B cell (primary cell): ENCODE measurements around the gene PPM1M. TPM values are rescaled to one million over a fixed set of nuclear protein-coding genes. Genes with fewer than 3 reads are reported as not detected.

ENCODE experiments used
- ATAC-seq: fragments of 200-7000 bp; cut with Tn5 transposase; one replicate; pipeline ENCODE4 v1.10.0; 2021; ENCODE audit warnings: low read depth, mild to moderate bottlenecking, moderate number of reproducible peaks, moderate library complexity
- CTCF ChIA-PET: fragments of 350-600 bp; sonication (Branson Sonifier 250); formaldehyde crosslinking; loops from one replicate; lab custom pipeline; 2021; ENCODE audit warnings: antibody characterized with exemption, inconsistent platforms; lab: Charles Lee
- POLR2A ChIA-PET: fragments of 350-600 bp; sonication (Branson Sonifier 250); formaldehyde crosslinking; loops from one replicate; lab custom pipeline; 2021; ENCODE audit warnings: antibody characterized with exemption; lab: Charles Lee
- DNase-seq: peaks from one replicate; pipeline ENCODE4 v3.0.0; 2013
- H2AFZ ChIP-seq: 2 replicates; pipeline ENCODE4 v1.6.1; 2012; ENCODE audit warnings: mild to moderate bottlenecking, low read depth, low read length; ENCODE audit not compliant: insufficient read depth, poor library complexity, severe bottlenecking
- H3K27ac ChIP-seq, 2 donors: 1 replicate in 1 of 2; 2 replicates in 1 of 2; pipeline ENCODE4 v1.5.1; 2012 to 2013; ENCODE audit warnings: low read length in 2 of 2, mild to moderate bottlenecking in 2 of 2, moderate library complexity in 1 of 2
- H3K27me3 ChIP-seq, 4 experiments: fragments of 200-600 bp in 1 of 4; sonication (generic) in 1 of 4; replicated peaks in 1 of 4; 1 replicate in 2 of 4; 2 replicates in 2 of 4; pipeline versions ENCODE4 v1.6.1 to v1.7.0; 2013 to 2016; ENCODE audit warnings: low read length in 3 of 4, mild to moderate bottlenecking in 2 of 4, mixed read lengths in 1 of 4, moderate library complexity in 1 of 4; ENCODE audit not compliant: insufficient read depth in 4 of 4, control insufficient read depth in 3 of 4; ENCODE audit errors: control extremely low read depth in 1 of 4
- H3K36me3 ChIP-seq, 2 experiments: replicated peaks in 1 of 2; 1 replicate in 1 of 2; 2 replicates in 1 of 2; pipeline versions ENCODE4 v1.6.1 to v1.7.1; 2013; ENCODE audit warnings: low read length in 1 of 2; ENCODE audit not compliant: insufficient read depth in 2 of 2, control insufficient read depth in 1 of 2; ENCODE audit errors: control extremely low read depth in 1 of 2, extremely low read depth in 1 of 2
- H3K4me1 ChIP-seq, 2 donors: fragments of 200-600 bp in 1 of 2; sonication (generic) in 1 of 2; 1 replicate in 1 of 2; 2 replicates in 1 of 2; pipeline versions ENCODE4 v1.5.1 to v1.6.1; 2013 to 2017; ENCODE audit warnings: low read length in 2 of 2; ENCODE audit not compliant: control insufficient read depth in 2 of 2, insufficient read depth in 2 of 2
- H3K4me2 ChIP-seq: replicated peaks from 2 replicates; pipeline ENCODE3; 2012; ENCODE audit warnings: mild to moderate bottlenecking, low read depth, low read length; ENCODE audit not compliant: poor library complexity, severe bottlenecking
- H3K4me3 ChIP-seq, 5 experiments: fragments of 200-600 bp in 1 of 5; sonication (generic) in 1 of 5; 1 replicate in 3 of 5; 2 replicates in 2 of 5; pipeline versions ENCODE4 v1.5.1 to v1.7.0; 2011 to 2016; ENCODE audit warnings: low read length in 4 of 5, mild to moderate bottlenecking in 4 of 5, low read depth in 2 of 5, control low read depth in 1 of 5, moderate library complexity in 1 of 5; ENCODE audit not compliant: insufficient read depth in 1 of 5; ENCODE audit errors: control extremely low read depth in 1 of 5, extremely low read depth in 1 of 5
- H3K79me2 ChIP-seq: fragments of 200-600 bp; sonication (generic); one replicate; pipeline ENCODE4 v1.6.0; 2016; ENCODE audit warnings: low read length; ENCODE audit not compliant: control insufficient read depth, insufficient read depth
- H3K9ac ChIP-seq: fragments of 200-600 bp; sonication (generic); 2 replicates; pipeline ENCODE4 v1.6.1; 2017; ENCODE audit warnings: mild to moderate bottlenecking, low read length, moderate library complexity
- H3K9me3 ChIP-seq, 3 donors: one replicate each; pipeline versions ENCODE4 v1.6.1 to v1.7.1; 2013; ENCODE audit warnings: low read length in 2 of 3; ENCODE audit not compliant: control insufficient read depth in 2 of 3, insufficient read depth in 1 of 3; ENCODE audit errors: control extremely low read depth in 1 of 3
- H4K20me1 ChIP-seq: 2 replicates; pipeline ENCODE4 v1.6.0; 2012; ENCODE audit warnings: mild to moderate bottlenecking, low read length; ENCODE audit not compliant: insufficient read depth, control insufficient read depth, poor library complexity, severe bottlenecking
- H3K27ac Mint-ChIP-seq: one replicate; pipeline ENCODE4 v1.8.0; 2021; ENCODE audit warnings: mixed read lengths
- H3K27me3 Mint-ChIP-seq: one replicate; pipeline ENCODE4 v1.8.0; 2021; ENCODE audit warnings: mixed read lengths
- H3K4me1 Mint-ChIP-seq: one replicate; pipeline ENCODE4 v1.8.0; 2021; ENCODE audit warnings: mixed read lengths
- H3K4me3 Mint-ChIP-seq: one replicate; pipeline ENCODE4 v1.8.0; 2021; ENCODE audit warnings: mixed read lengths
- H3K9me3 Mint-ChIP-seq: one replicate; pipeline ENCODE4 v1.8.0; 2022; ENCODE audit warnings: mixed read lengths; ENCODE audit not compliant: insufficient read depth
- CTCF ChIP-seq: fragments of 200-600 bp; IDR thresholded peaks from one replicate; pipeline ENCODE4 v1.8.0; 2022; ENCODE audit warnings: antibody characterized with exemption, mild to moderate bottlenecking
- EZH2 ChIP-seq: IDR thresholded peaks from 2 replicates; pipeline ENCODE4 v1.6.1; 2012; ENCODE audit warnings: borderline replicate concordance, low read depth, mild to moderate bottlenecking, moderate library complexity, low read length; ENCODE audit not compliant: insufficient read depth, poor library complexity, severe bottlenecking
- WGBS: methylation state at CpG from one replicate; pipeline ENCODE4 v1.1.5; 2013; ENCODE audit warnings: missing lambda C conversion rate; ENCODE audit not compliant: insufficient coverage; 5-methylcytosine and 5-hydroxymethylcytosine counted together
- intact Hi-C: fragments of 100-400 bp; cut with micrococcal nuclease; formaldehyde crosslinking; loops from one replicate; pipeline ENCODE4 v1.10.0; 2022
- polyA plus RNA-seq: library from polyadenylated mRNA; depleted of rRNA; stranded (reverse); fragments of >200 nt; gene quantifications from 2 replicates; pipeline ENCODE4 v1.2.3, GENCODE V29; 2012
- total RNA-seq, 2 donors: library from RNA; stranded (reverse); fragments of 120-200 nt in 1 of 2; gene quantifications; 1 replicate in 1 of 2; 2 replicates in 1 of 2; pipeline versions ENCODE4 v1.2.3 to v1.2.4, GENCODE V29; 2013 to 2022

PPM1M gene
- total and polyA plus RNA-seq, 2 donors (not counting 1 experiment from before 2014, with no cell fraction given) = 45.0 to 65.2 TPM

- no peaks in the 10 kb centered on the region for H3K27me3 ChIP-seq
- ChIA-PET CTCF (interaction anchor here (1.0 kb wide), 1 partner anchor 36 kb away, joined by 3 read pairs; no protein-coding TSS in a partner anchor), POLR2A (no interaction called here)
- H3K4me1 Mint-ChIP-seq = peaks cover 38% of the 10 kb centered on the region
- no peak overlapping the region for H3K4me2 ChIP-seq
- WGBS = 96% methylated on average over 3 of the region's 4 CpGs
- peaks cover 26 to 34% of the 10 kb centered on the region in 2 donors for H3K4me1 ChIP-seq
- intact Hi-C loops = no loop called here
- DNase-seq = no peak
- H4K20me1 ChIP-seq = peaks cover 49% of the 10 kb centered on the region
- no peak for ATAC-seq
- H3K4me3 Mint-ChIP-seq = no peak overlapping the region
- no peaks in the 10 kb centered on the region for H3K9me3 Mint-ChIP-seq
- H3K36me3 ChIP-seq = peaks cover 26 to 77% of the 10 kb centered on the region in 2 experiments
- TF ChIP-seq CTCF = no peak
- no peak for TF ChIP-seq EZH2
- H2AFZ ChIP-seq = no peak overlapping the region
- no peaks in the 10 kb centered on the region for H3K9me3 ChIP-seq
- no peak overlapping the region for H3K9ac ChIP-seq
- H3K4me3 ChIP-seq = no peak overlapping the region
- H3K27me3 Mint-ChIP-seq = no peaks in the 10 kb centered on the region
- H3K79me2 ChIP-seq = peaks cover 63% of the 10 kb centered on the region
- no peak overlapping the region for H3K27ac ChIP-seq
- no peak overlapping the region for H3K27ac Mint-ChIP-seq
Observed at GRCh38 chr3:52256622-52257021, 11.1 kb downstream of the PPM1M start.

- Mint-ChIP-seq H3K4me3 (no peak overlapping the region), H3K9me3 (no peaks in the 10 kb centered on the region), H3K27me3 (no peaks in the 10 kb centered on the region), H3K27ac (no peak overlapping the region), H3K4me1 (peaks cover 42% of the 10 kb centered on the region)
- peaks cover 32 to 38% of the 10 kb centered on the region in 2 donors for H3K4me1 ChIP-seq
- no peak overlapping the region for H2AFZ ChIP-seq
- no peaks in the 10 kb centered on the region for H3K27me3 ChIP-seq
- no peak for ATAC-seq
- POLR2A ChIA-PET = no interaction called here
- peak overlapping the region in 1 of 2 donors; percentile 39 for H3K27ac ChIP-seq
- no peak overlapping the region for H3K4me3 ChIP-seq
- H3K9ac ChIP-seq = no peak overlapping the region
- no peak overlapping the region for H3K4me2 ChIP-seq
- peaks cover 29 to 80% of the 10 kb centered on the region in 2 experiments for H3K36me3 ChIP-seq
- WGBS = 87% methylated on average over 4 of the region's 4 CpGs
- intact Hi-C loops = no loop called here
- no peak for TF ChIP-seq CTCF
- no peak for TF ChIP-seq EZH2
- CTCF ChIA-PET = interaction anchor here (1.2 to 2.4 kb wide), 3 partner anchors 35 to 81 kb away, joined by 4 to 8 read pairs (median 4); no protein-coding TSS in a partner anchor
- H4K20me1 ChIP-seq = peaks cover 59% of the 10 kb centered on the region
- H3K9me3 ChIP-seq = no peaks in the 10 kb centered on the region
- peaks cover 74% of the 10 kb centered on the region for H3K79me2 ChIP-seq
- DNase-seq = no peak
Observed at GRCh38 chr3:52257911-52258310, 12.4 kb downstream of the PPM1M start.
